Measurements from ENCODE around the gene AP3M1.
A peak's percentile ranks its signal among the peaks of the same experiment; 100 is the strongest.

Gene AP3M1

GRCh38 chr10:74109452-74109851 lies 41.2 kb downstream of the AP3M1 start:
- no peak overlapping the region for H3K4me3 ChIP-seq (ENCODE audit: low read depth, low read length)
- TF ChIP-seq, protein P1, sequence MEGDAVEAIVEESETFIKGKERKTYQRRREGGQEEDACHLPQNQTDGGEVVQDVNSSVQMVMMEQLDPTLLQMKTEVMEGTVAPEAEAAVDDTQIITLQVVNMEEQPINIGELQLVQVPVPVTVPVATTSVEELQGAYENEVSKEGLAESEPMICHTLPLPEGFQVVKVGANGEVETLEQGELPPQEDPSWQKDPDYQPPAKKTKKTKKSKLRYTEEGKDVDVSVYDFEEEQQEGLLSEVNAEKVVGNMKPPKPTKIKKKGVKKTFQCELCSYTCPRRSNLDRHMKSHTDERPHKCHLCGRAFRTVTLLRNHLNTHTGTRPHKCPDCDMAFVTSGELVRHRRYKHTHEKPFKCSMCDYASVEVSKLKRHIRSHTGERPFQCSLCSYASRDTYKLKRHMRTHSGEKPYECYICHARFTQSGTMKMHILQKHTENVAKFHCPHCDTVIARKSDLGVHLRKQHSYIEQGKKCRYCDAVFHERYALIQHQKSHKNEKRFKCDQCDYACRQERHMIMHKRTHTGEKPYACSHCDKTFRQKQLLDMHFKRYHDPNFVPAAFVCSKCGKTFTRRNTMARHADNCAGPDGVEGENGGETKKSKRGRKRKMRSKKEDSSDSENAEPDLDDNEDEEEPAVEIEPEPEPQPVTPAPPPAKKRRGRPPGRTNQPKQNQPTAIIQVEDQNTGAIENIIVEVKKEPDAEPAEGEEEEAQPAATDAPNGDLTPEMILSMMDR (IDR thresholded peaks at IDR 0.05; ENCODE audit: low read depth, low read length, missing control alignments), result no peak
- DNase-seq (ENCODE audit: low read depth), result no peak
- in situ Hi-C loops (cut with HindIII; ENCODE audit: low sequenced_read_pairs), result loop anchor here (25.0 kb wide), 1 partner anchor 222 kb away; no protein-coding TSS in a partner anchor

DNA sequence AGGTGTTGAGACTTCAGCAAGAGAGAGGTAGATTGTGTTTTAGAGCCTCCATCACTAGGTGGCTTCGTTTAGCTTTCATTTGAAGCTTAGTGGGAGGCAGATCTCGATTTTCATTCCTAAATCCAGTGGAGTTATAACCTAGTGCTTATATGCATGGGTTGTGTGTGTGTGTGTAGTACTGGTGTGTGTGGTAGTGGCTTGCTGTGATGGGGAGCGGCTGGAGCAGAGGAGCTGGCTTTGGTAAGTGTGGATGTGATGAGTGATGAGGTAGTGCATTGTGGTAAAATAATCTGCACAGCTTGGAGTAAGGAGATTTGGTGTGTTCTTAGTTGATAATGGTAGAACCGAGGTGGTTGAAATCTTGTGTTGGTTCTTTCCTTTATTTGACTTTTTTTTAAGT lies 43.2 kb downstream of the AP3M1 start:
- in situ Hi-C loops (cut with HindIII; ENCODE audit: low sequenced_read_pairs), result loop anchor here (25.0 kb wide), 1 partner anchor 220 kb away; no protein-coding TSS in a partner anchor
- no peak for DNase-seq (ENCODE audit: low read depth)
- no peak overlapping the region for H3K4me3 ChIP-seq (ENCODE audit: low read depth, low read length)
- TF ChIP-seq, protein P1 (IDR thresholded peaks at IDR 0.05; ENCODE audit: low read depth, low read length, missing control alignments), result no peak

DNA sequence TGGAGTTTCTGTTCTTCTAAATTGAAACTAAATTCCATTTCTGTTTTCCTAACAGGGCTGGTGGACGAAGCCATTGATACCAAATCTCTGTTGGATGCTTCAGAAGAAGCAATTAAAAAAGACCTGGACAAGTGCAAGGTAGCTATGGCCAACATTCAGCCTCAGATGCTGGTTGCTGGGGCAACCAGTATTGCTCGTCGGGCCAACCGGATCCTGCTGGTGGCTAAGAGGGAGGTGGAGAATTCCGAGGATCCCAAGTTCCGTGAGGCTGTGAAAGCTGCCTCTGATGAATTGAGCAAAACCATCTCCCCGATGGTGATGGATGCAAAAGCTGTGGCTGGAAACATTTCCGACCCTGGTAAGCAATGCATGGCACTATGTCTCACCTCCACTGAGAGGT lies 45.6 kb downstream of the AP3M1 start:
- no peak for DNase-seq (ENCODE audit: low read depth)
- TF ChIP-seq, protein P1 (IDR thresholded peaks at IDR 0.05; ENCODE audit: low read depth, low read length, missing control alignments), result no peak
- H3K4me3 ChIP-seq (ENCODE audit: low read depth, low read length), result no peak overlapping the region
- in situ Hi-C loops (cut with HindIII; ENCODE audit: low sequenced_read_pairs), result loop anchor here (25.0 kb wide), 1 partner anchor 218 kb away; no protein-coding TSS in a partner anchor

DNA sequence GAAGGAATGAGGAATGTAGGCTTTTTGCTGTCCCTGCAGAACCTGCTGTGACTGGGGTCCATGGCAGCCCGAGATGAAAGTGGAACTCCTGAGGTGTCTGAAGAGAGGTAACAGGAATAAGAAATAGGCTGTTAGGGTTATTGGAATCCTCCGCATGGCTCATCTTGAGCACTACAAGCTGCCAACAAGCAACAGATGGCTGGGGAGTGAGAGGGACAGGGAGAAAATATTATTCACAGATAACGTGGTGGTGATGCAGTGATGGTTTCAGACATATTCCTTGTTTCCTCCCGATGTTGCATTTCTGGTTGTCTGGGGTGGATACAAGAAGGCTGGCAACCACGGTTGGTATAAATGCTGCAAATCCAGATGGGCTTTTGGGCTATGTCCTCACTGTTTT lies 46.1 kb downstream of the AP3M1 start:
- in situ Hi-C loops (cut with HindIII; ENCODE audit: low sequenced_read_pairs), result loop anchor here (25.0 kb wide), 1 partner anchor 217 kb away; no protein-coding TSS in a partner anchor
- no peak overlapping the region for H3K4me3 ChIP-seq (ENCODE audit: low read depth, low read length)
- DNase-seq (ENCODE audit: low read depth), result no peak
- TF ChIP-seq, protein P1 (IDR thresholded peaks at IDR 0.05; ENCODE audit: low read depth, low read length, missing control alignments), result no peak

- no peak overlapping the region for H3K4me3 ChIP-seq (ENCODE audit: low read depth, low read length)
- DNase-seq (ENCODE audit: low read depth), result peak; percentile 24
- in situ Hi-C loops (cut with HindIII; ENCODE audit: low sequenced_read_pairs), result loop anchor here (25.0 kb wide), 1 partner anchor 216 kb away; no protein-coding TSS in a partner anchor
- TF ChIP-seq, protein P1 (IDR thresholded peaks at IDR 0.05; ENCODE audit: low read depth, low read length, missing control alignments), result peak; percentile 58
These were observed 46.9 kb downstream of the AP3M1 start for GRCh38 chr10:74103560-74104258.

GRCh38 chr10:74099836-74100235 lies 50.8 kb downstream of the AP3M1 start:
- in situ Hi-C loops (cut with HindIII; ENCODE audit: low sequenced_read_pairs), result loop anchor here (25.0 kb wide), 1 partner anchor 213 kb away; no protein-coding TSS in a partner anchor
- no peak for DNase-seq (ENCODE audit: low read depth)
- no peak overlapping the region for H3K4me3 ChIP-seq (ENCODE audit: low read depth, low read length)
- TF ChIP-seq, protein P1 (IDR thresholded peaks at IDR 0.05; ENCODE audit: low read depth, low read length, missing control alignments), result no peak

Measured in astrocyte of the cerebellum (primary cell).